Naive thymus-derived CD8-positive, alpha-beta T cell (primary cell): ENCODE data around the gene MRPL10. TPM values are rescaled to one million over a fixed set of nuclear protein-coding genes. Genes with fewer than 3 reads are reported as not detected.
A peak's percentile ranks its signal among the peaks of the same experiment; 100 is the strongest.

Experiments used
- ATAC-seq, 2 donors: fragments of 150-1000 bp; cut with Tn5 transposase in 1 of 2; sonication (Bioruptor Pico), chemical (Tn5 transposase) in 1 of 2; 1 replicate in 1 of 2; 2 replicates in 1 of 2; pipeline ENCODE4 v1.10.0; 2021; ENCODE audit warnings: mild to moderate bottlenecking in 2 of 2, moderate library complexity in 2 of 2
- POLR2A ChIA-PET: fragments of 350-600 bp; sonication (Branson Sonifier 250); formaldehyde crosslinking; loops from one replicate; lab custom pipeline; 2021; ENCODE audit warnings: antibody characterized with exemption; lab: Charles Lee
- DNase-seq, 10 donors: peaks; one replicate each; pipeline versions ENCODE4 v3.0.0 to v3.0.0-alpha.2; 2020 to 2022
- H3K27ac Mint-ChIP-seq, 10 donors: one replicate each; pipeline ENCODE4 v1.8.0; 2020 to 2022; ENCODE audit warnings: mild to moderate bottlenecking in 10 of 10, mixed read lengths in 10 of 10, moderate library complexity in 4 of 10, inconsistent platforms in 1 of 10
- H3K27me3 Mint-ChIP-seq, 5 donors: one replicate each; pipeline ENCODE4 v1.8.0; 2021 to 2022; ENCODE audit warnings: mixed read lengths in 5 of 5
- H3K36me3 Mint-ChIP-seq, 3 donors: one replicate each; pipeline ENCODE4 v1.8.0; 2020 to 2022; ENCODE audit warnings: mixed read lengths in 3 of 3, mild to moderate bottlenecking in 2 of 3, inconsistent platforms in 1 of 3
- H3K4me1 Mint-ChIP-seq, 4 donors: one replicate each; pipeline ENCODE4 v1.8.0; 2021 to 2022; ENCODE audit warnings: mixed read lengths in 4 of 4
- H3K4me3 Mint-ChIP-seq, 10 donors: one replicate each; pipeline ENCODE4 v1.8.0; 2020 to 2022; ENCODE audit warnings: mild to moderate bottlenecking in 10 of 10, mixed read lengths in 10 of 10, moderate library complexity in 6 of 10, inconsistent platforms in 1 of 10
- H3K9me3 Mint-ChIP-seq, 9 donors: one replicate each; pipeline ENCODE4 v1.8.0; 2020 to 2022; ENCODE audit warnings: mixed read lengths in 9 of 9, mild to moderate bottlenecking in 3 of 9, inconsistent platforms in 1 of 9, moderate library complexity in 1 of 9
- polyA plus RNA-seq, 3 donors: library from polyadenylated mRNA; unstranded; fragments of 300-500 nt; fragmentation: Illumina TruSeq; gene quantifications; one replicate each; pipeline ENCODE4 v1.2.3, GENCODE V29; 2021
- total RNA-seq, 8 experiments: library from RNA in 2 of 8; stranded (reverse) in 2 of 8; gene quantifications; one replicate each; pipeline ENCODE4 v1.2.3 and lab custom pipeline; 2021 to 2026

The MRPL10 gene
- total and polyA plus RNA-seq, 5 experiments from 2014 or later = 38.2 to 68.5 (median 38.3) TPM

DNA sequence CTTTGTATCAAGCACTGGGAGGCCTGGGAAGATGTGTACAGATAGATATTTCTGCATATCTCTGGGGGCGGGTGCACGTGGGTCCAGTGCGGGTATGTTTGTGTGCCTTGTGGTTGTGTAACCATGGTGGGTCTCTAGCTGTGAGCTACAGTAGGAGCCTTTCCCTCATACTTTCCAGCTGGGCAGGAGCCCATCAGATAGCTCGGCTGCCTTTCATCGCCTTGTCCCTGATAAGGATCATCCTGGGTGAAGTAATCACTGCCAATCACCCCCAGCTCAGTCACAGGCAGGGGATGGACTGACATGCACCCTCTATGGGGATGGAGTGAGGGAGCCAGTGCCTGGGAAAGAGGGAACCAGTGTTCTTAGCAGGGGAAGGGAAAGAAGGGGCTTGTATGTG is 12.9 kb upstream of the MRPL10 start:
- POLR2A ChIA-PET = interaction anchor here (15.9 kb wide), 1 partner anchor 48 kb away, joined by 203 read pairs; the partner anchor contains the start of gene SP2
- peaks cover 16 to 41% (median 32%) of the 10 kb centered on the region in 4 donors for H3K4me1 Mint-ChIP-seq
- H3K4me3 Mint-ChIP-seq = no peak overlapping the region

GRCh38 chr17:47843391-47843730 is 12.0 kb upstream of the MRPL10 start:
- POLR2A ChIA-PET = interaction anchor here (0.7 to 15.9 kb wide), 3 partner anchors 12 to 206 kb away, joined by 3 to 203 read pairs (median 5); partner anchors contain the start of genes LRRC46, MRPL10 and SP2
- Mint-ChIP-seq H3K27ac (peak overlapping the region in 1 of 10 donors; percentile 25), H3K27me3 (peaks cover 7 to 42% (median 28%) of the 10 kb centered on the region in 5 donors), H3K9me3 (no peaks in the 10 kb centered on the region), H3K36me3 (peaks cover 0 to 2% (median 0%) of the 10 kb centered on the region in 3 donors), H3K4me3 (peak overlapping the region in 2 of 10 donors; percentile 43 to 75), H3K4me1 (peaks cover 14 to 43% (median 30%) of the 10 kb centered on the region in 4 donors)
- DNase-seq (no peak), ATAC-seq (no peak)

More for the DNA sequence above, 12.9 kb upstream of the MRPL10 start:
- Mint-ChIP-seq H3K27ac (no peak overlapping the region), H3K9me3 (no peaks in the 10 kb centered on the region), H3K36me3 (no peaks in the 10 kb centered on the region), H3K27me3 (peaks cover 15 to 50% (median 36%) of the 10 kb centered on the region in 5 donors)
- no peak for DNase-seq
- no peak for ATAC-seq

GRCh38 chr17:47841488-47842291 is 10.3 kb upstream of the MRPL10 start:
- H3K27ac Mint-ChIP-seq = peak overlapping the region; percentile 67 to 95 (median 82)
- ATAC-seq (no peak), DNase-seq (no peak)
- H3K4me1 Mint-ChIP-seq = peaks cover 15 to 37% (median 25%) of the 10 kb centered on the region in 4 donors
- no peaks in the 10 kb centered on the region for H3K9me3 Mint-ChIP-seq
- peaks cover 0 to 6% (median 0%) of the 10 kb centered on the region in 3 donors for H3K36me3 Mint-ChIP-seq
- H3K4me3 Mint-ChIP-seq = peak overlapping the region; percentile 84 to 99 (median 94)
- POLR2A ChIA-PET = interaction anchor here (0.8 to 15.9 kb wide), 5 partner anchors 10 to 177 kb away, joined by 3 to 203 read pairs (median 10); partner anchors contain the start of genes LRRC46, MRPL10, OSBPL7 and SP2
- H3K27me3 Mint-ChIP-seq = peaks cover 7 to 29% (median 21%) of the 10 kb centered on the region in 5 donors

GRCh38 chr17:47840742-47841487 is 9.6 kb upstream of the MRPL10 start, which contains the start of gene SCRN2:
SCRN2 (minus strand) TSS chr17:47841273; CDS start chr17:47840843, 430 bp downstream.
- POLR2A ChIA-PET = interaction anchor here (0.7 to 15.9 kb wide), 6 partner anchors 10 to 178 kb away, joined by 3 to 203 read pairs (median 6); partner anchors contain the start of genes LRRC46, MRPL10, OSBPL7 and PNPO
- peaks cover 2 to 21% (median 14%) of the 10 kb centered on the region in 5 donors for H3K27me3 Mint-ChIP-seq
- peak within 1 kb of the TSS; percentile 84 to 99 (median 94) for H3K4me3 Mint-ChIP-seq

DNA sequence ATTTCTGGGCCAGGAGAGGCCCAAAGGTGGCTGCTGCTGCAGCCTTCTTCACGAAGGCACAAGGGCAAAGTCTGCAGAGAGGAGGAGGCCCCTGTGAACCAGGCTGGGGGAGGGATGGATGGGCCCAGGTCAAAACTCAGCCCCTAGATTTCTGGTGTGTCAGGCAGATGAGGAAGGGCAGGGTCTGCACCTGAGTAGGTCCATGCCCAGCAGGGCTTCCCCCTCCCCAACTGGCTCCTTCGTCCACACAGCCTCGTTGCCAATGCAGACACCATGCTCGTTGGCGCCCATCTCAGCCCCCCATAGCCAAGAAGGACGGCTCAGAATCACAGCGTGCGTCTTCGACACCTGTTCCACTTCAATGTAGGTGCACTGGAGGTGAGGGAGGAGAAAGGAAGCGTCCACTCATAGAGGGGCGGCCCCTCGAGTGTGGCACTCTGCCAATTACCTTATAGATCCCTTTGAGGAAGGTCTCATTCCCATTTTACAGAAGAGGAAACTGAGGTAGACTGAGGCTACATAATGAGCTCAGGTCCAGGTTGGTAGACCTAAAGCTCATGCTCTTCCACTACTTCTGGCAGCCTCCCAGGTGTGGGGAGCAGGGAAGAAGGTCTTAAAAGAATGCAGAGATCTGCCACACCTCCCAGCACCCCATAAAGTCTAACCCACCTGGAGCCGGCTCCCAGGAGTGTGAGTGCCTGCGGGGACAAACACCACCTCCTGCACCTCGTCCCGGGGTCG is 8.8 kb upstream of the MRPL10 start:
- Mint-ChIP-seq H3K4me3 (peak overlapping the region; percentile 84 to 99 (median 94)), H3K36me3 (peaks cover 0 to 6% (median 0%) of the 10 kb centered on the region in 3 donors), H3K4me1 (peaks cover 15 to 47% (median 28%) of the 10 kb centered on the region in 4 donors), H3K9me3 (no peaks in the 10 kb centered on the region), H3K27me3 (peaks cover 0 to 14% (median 6%) of the 10 kb centered on the region in 5 donors), H3K27ac (peak overlapping the region in 9 of 10 donors; percentile 57 to 95 (median 75))
- ATAC-seq (no peak), DNase-seq (no peak)
- POLR2A ChIA-PET = interaction anchor here (0.6 to 15.9 kb wide), 6 partner anchors 9 to 226 kb away, joined by 3 to 203 read pairs (median 6); partner anchors contain the start of genes LRRC46, MRPL10, OSBPL7 and PNPO

More at GRCh38 chr17:47840742-47841487, 9.6 kb upstream of the MRPL10 start, which contains the start of gene SCRN2:
- no peaks in the 10 kb centered on the region for H3K9me3 Mint-ChIP-seq
- H3K4me1 Mint-ChIP-seq = peaks cover 15 to 39% (median 23%) of the 10 kb centered on the region in 4 donors
- DNase-seq (peak; percentile 71 to 94 (median 82)), ATAC-seq (peak; percentile 85 to 91)
- peaks cover 0 to 6% (median 0%) of the 10 kb centered on the region in 3 donors for H3K36me3 Mint-ChIP-seq
- H3K27ac Mint-ChIP-seq = peak within 1 kb of the TSS; percentile 67 to 95 (median 82)

- DNase-seq = no peak
- Mint-ChIP-seq H3K9me3 (no peaks in the 10 kb centered on the region), H3K4me1 (peaks cover 25 to 58% (median 39%) of the 10 kb centered on the region in 4 donors), H3K27me3 (peaks cover 0 to 3% (median 1%) of the 10 kb centered on the region in 5 donors), H3K27ac (peak overlapping the region in 1 of 10 donors; percentile 66), H3K4me3 (peak overlapping the region in 5 of 10 donors; percentile 26 to 99 (median 26)), H3K36me3 (peaks cover 0 to 6% (median 0%) of the 10 kb centered on the region in 3 donors)
- POLR2A ChIA-PET = interaction anchor here (1.2 to 15.9 kb wide), 3 partner anchors 8 to 54 kb away, joined by 3 to 203 read pairs (median 17); partner anchors contain the start of genes LRRC46, MRPL10 and SP2
- ATAC-seq = no peak
Measured at GRCh38 chr17:47839071-47839470, 7.7 kb upstream of the MRPL10 start.

DNA sequence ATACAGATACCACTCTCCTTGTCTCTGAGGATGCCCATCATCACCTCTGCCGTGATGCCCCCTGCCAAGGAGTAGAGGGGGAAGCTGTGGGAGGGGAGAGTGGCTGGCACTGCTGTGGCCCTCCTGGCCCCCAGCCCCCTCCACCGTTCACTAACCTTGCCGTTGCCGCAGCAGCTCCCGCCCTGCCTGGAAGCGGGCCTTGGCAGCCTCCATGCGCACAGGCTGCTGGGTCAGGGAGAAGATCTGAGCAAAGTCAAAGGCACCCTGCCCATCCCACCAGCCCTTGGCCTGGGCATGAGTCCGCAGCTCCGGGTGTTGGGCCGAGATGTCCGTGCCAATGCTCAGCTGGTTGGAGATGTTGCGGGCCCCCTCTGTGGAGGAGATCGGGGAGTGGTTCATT is 7.3 kb upstream of the MRPL10 start:
- Mint-ChIP-seq H3K36me3 (peaks cover 0 to 6% (median 0%) of the 10 kb centered on the region in 3 donors), H3K9me3 (no peaks in the 10 kb centered on the region), H3K4me3 (peak overlapping the region in 2 of 10 donors; percentile 26), H3K4me1 (peaks cover 28 to 61% (median 42%) of the 10 kb centered on the region in 4 donors), H3K27ac (peak overlapping the region in 1 of 10 donors; percentile 66), H3K27me3 (peaks cover 0 to 2% (median 0%) of the 10 kb centered on the region in 5 donors)
- POLR2A ChIA-PET = interaction anchor here (1.2 to 15.9 kb wide), 2 partner anchors 16 to 54 kb away, joined by 3 to 203 read pairs; partner anchors contain the start of gene SP2
- no peak for ATAC-seq
- DNase-seq = no peak

- Mint-ChIP-seq H3K36me3 (peaks cover 0 to 6% (median 0%) of the 10 kb centered on the region in 3 donors), H3K4me3 (no peak overlapping the region), H3K27ac (peak overlapping the region in 2 of 10 donors; percentile 21 to 41), H3K9me3 (no peaks in the 10 kb centered on the region), H3K27me3 (no peaks in the 10 kb centered on the region), H3K4me1 (peaks cover 25 to 59% (median 42%) of the 10 kb centered on the region in 4 donors)
- POLR2A ChIA-PET = interaction anchor here (0.6 to 15.9 kb wide), 3 partner anchors 10 to 55 kb away, joined by 3 to 203 read pairs (median 5); partner anchors contain the start of gene SP2
- no peak for DNase-seq
- no peak for ATAC-seq
Measured at GRCh38 chr17:47837401-47838039, 6.2 kb upstream of the MRPL10 start.

DNA sequence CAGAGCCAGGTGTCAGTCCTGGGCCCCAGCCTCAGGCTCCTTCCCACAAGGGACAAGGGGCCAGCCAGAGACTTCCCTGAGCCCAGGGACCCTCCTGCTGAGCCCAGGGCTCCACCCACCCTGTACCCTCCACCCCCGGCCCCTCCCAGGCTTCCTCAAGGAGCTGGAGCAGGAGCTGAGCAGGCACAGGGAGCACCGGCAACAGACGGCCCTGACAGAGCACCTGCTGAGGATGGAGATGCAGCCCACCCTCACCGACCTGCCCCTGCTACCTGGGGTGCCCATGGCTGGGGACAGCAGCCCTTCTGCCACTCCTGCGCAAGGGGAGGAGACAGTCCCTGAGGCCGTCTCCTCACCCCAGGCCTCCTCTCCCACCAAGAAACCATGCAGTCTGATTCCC is 5.3 kb upstream of the MRPL10 start:
- ATAC-seq (no peak), DNase-seq (no peak)
- H3K4me1 Mint-ChIP-seq = peaks cover 29 to 59% (median 41%) of the 10 kb centered on the region in 4 donors
- no peaks in the 10 kb centered on the region for H3K27me3 Mint-ChIP-seq
- no peak overlapping the region for H3K4me3 Mint-ChIP-seq
- H3K27ac Mint-ChIP-seq = no peak overlapping the region
- POLR2A ChIA-PET = interaction anchor here (15.9 kb wide), 1 partner anchor 56 kb away, joined by 203 read pairs; the partner anchor contains the start of gene SP2
- peaks cover 0 to 6% (median 0%) of the 10 kb centered on the region in 3 donors for H3K36me3 Mint-ChIP-seq
- H3K9me3 Mint-ChIP-seq = no peaks in the 10 kb centered on the region

DNA sequence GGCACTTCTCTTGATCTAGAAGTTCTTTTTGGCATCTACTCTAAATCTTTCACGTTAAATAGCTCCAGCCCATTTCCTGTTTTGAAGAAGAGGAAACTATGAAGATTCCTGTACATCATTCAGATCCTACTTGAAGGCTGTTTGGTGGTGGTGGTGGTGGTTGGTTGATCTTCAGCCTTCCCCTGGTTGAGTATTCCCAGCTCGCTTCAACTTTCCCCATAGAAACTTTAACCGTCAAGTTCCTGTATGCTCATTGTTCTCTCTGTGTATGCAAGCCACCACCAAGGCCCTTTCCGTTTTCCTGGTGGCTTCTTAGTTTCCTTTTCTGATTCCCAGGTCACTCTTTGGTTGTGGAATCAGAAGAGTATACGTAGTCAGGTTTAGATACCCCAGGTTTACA is 3.4 kb upstream of the MRPL10 start:
- Mint-ChIP-seq H3K36me3 (peaks cover 0 to 6% (median 0%) of the 10 kb centered on the region in 3 donors), H3K27ac (peak overlapping the region; percentile 23 to 87 (median 68)), H3K27me3 (no peaks in the 10 kb centered on the region), H3K4me1 (peaks cover 27 to 61% (median 46%) of the 10 kb centered on the region in 4 donors), H3K9me3 (no peaks in the 10 kb centered on the region), H3K4me3 (peak overlapping the region in 8 of 10 donors; percentile 17 to 61 (median 43))
- POLR2A ChIA-PET = interaction anchor here (0.7 to 1.5 kb wide), 2 partner anchors 61 to 606 kb away, joined by 3 to 7 read pairs; partner anchors contain the start of gene SP2
- DNase-seq = no peak
- ATAC-seq = no peak
